Gastroesophageal sphincter (tissue), 3 donors: Measurements from ENCODE around the gene GALNT7.

ENCODE experiments used
- CTCF ChIP-seq, 4 experiments: fragments of 200-600 bp in 2 of 4; fragments of 450-650 bp in 2 of 4; sonication (generic) in 1 of 4; IDR thresholded peaks; one replicate each; pipeline ENCODE4 v1.5.1; 2017 to 2019; ENCODE audit warnings: antibody characterized with exemption in 4 of 4, mild to moderate bottlenecking in 2 of 4, moderate library complexity in 2 of 4
- EP300 ChIP-seq: sonication (generic); formaldehyde crosslinking; IDR thresholded peaks from one replicate; pipeline ENCODE4 v1.6.1; 2017; ENCODE audit warnings: antibody characterized with exemption, mild to moderate bottlenecking
- POLR2A ChIP-seq, 2 donors: fragments of 450-650 bp; IDR thresholded peaks; one replicate each; pipeline ENCODE4 v1.6.1; 2017; ENCODE audit warnings: antibody characterized with exemption in 2 of 2, mild to moderate bottlenecking in 2 of 2, moderate library complexity in 1 of 2
- POLR2AphosphoS5 ChIP-seq: sonication (generic); formaldehyde crosslinking; IDR thresholded peaks from one replicate; pipeline ENCODE4 v1.6.1; 2017; ENCODE audit warnings: antibody characterized with exemption

GRCh38 chr4:173316060-173316459, 147.4 kb downstream of the GALNT7 start:
- no peak for TF ChIP-seq CTCF (IDR thresholded peaks at IDR 0.05)
- TF ChIP-seq POLR2A (IDR thresholded peaks at IDR 0.05) = no peak
- TF ChIP-seq EP300 = no peak
- TF ChIP-seq POLR2AphosphoS5 = no peak
